Pons (tissue), 1 donor: Measurements from ENCODE around the gene SLC25A51.
"Not testable (repeated sequence)": the region's sequence is repeated elsewhere in the genome, so short reads cannot be mapped to it uniquely, and the experiment has no call there.

Experiments used
- DNase-seq: peaks from one replicate; pipeline ENCODE4 v3.0.0-alpha.2; 2016; ENCODE audit warnings: low spot score

Gene SLC25A51

DNA sequence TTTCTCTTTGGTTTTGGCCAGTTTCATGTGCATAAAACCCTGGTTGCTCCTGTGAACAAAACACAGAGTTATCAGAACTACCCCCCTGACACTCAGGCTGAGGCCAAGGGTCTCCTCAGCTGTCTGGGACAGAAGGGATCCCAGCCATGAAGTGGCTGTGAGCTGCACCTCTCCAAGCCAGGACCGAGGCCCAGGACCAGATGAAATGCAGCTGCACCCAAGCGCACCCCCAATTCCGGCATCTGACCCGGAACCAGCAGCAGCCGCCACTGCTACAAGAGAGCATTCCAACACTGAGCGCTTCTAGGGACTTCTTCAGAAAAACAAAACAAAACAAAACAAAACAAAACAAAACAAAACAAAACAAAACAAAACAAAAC is 16.0 kb upstream of the SLC25A51 start:
- no peak for DNase-seq

DNA sequence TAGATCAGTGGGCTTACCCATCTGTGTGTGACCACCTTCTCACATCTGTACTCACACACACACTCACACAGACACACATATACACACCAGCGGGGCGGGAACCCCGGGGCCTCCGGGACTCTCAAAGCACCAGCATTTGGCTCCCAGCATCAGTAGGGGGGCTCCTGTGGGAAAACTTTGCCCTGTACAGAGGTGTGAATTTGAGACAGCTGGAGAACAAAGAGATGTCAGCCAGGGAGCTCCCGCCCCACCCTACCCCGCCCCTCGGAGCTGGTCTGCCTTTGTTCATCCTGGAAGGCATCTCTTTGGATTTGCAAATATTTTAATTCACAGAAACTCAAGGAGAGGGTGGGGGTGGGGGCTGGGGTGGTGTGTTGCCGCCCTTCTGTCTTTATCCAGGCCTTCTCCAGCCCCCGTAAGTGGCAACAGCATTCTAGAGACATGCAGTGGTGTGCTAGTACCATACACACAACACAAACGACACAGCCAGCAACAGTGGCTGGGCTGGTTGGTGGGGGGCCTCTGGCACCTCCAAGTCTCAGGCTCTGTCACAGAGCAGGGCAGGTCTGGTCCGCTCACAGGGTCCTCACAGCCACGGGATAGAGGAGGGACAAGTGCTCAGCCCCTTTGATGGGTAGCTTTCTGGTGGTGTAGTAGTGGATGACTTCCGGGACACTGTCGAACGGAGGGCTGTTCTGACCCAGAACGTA is 15.5 kb upstream of the SLC25A51 start:
- no peak for DNase-seq

DNA sequence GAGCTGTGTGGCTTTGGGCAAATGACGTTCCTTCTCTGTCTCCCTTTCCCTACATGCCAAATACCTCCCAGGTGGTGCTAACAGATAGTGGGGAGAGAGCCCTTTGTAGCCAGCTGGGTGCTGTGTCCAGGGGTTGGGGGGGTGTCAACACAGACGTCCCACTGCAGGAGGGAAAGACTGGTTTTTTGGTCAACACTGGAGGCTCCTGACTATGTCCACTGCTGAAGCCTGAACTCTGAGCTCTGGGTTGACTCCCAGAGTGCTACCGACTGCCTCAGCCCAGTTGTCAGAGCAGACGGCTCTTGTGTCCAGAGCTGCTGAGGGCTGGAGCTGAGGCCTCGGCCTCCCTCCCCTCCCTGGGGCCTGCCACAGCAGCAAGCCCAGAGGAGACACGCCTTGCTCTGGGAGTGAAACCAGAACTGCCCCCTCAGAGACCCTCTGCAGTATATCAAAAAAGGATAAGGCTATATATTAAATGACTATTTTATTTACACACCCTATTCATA is 14.8 kb upstream of the SLC25A51 start:
- no peak for DNase-seq

DNA sequence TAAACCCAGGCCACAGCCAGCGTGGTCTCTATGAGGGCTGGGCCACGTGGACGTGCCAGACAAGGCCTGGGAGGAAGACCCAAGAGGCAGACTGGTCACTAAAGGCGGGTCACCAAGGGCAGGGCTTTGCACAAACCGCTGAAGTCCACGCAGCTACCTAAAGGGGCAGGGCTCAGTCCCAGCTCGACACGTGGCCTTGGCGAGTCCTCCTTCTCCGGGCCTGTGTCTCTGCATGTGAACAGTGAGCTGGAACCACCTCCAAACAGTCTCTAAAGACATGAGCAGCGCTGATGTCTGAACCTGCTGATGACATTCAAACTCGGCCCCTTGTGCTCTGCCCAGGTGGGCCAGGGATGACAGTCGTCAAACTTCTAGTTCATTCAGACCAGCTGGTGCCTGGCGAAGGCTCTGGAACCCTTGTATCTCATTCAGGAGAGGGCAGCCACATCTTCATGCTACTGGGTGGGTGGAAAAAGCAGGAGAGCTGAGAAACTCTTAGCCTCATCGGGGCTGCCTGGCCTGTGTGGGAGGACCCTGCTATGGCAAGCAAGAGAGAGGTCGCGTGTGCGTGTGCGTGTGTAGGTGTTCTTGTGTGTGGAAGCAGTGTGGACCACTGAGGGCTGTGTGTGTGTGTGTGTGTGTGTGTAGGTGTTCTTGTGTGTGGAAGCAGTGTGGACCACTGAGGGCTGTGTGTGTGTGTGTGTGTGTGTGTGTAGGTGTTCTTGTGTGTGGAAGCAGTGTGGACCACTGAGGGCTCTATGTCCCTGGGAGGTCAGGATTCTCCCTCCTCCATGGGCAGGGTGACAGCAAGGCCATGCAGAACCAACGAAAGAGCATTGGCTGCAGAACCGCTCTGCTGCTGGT is 14.1 kb upstream of the SLC25A51 start:
- DNase-seq = no peak

DNA sequence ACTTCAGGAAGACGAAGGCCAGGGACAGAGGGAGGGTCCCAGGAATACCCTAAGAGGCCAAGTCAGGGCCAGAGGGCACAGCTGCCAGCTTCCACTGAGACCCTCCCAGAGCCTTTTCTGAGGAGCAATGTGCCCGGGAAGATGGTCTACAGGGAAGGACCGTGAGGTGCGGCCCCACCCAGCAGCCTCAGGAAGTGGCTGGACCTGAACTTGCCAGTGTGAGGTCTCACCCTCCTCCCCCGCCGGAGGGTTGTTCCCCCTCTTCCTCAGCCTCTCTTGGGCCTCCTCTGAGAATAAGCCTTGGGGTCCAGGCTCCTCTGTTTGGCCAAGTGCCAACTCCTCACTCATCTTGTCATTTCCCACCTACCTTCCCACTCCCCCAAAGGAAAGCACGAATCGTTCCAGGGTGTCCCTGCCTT is 13.4 kb upstream of the SLC25A51 start:
- DNase-seq = no peak

DNA sequence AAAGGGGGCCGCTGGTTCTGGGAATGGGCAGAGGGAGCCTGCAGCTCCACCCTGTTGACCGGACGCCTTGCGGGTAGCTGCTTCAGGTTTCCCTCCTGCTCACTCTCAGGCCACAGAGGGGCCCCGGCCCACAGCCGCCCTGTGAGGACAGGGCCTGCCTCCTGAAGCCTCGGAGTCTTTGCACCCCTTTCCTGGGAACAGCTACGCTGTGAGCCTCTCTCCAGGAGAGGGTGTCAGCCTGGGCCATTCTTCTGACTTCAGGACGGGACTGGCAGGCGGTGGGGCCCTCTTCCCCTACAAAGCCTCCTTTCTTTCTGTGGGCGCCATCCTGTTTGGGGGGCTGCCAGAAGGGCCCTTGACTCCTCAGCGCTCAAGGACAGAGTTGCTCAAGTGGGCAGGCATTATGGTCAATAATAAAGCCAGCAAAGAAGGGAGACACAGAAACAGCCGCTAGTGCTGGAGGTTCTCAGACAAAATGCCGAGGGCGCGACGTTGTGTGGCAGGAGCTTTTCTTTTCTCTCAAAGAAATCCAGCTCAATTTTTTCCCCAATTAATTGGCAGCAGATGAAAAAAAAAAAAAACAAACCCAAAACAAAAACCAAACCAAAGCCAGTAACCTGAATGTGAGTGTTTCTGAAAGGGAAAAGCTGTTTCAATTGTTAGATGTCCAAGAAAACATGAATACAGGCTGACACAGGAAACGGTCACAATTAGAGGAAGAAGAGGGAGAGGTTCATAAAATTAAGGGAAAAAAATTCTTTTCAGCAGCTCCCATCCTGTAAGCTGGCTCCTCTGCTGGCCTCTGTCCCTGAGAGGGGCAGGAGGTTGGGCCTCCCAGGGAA is 12.8 kb upstream of the SLC25A51 start:
- peak; percentile 47 for DNase-seq

DNA sequence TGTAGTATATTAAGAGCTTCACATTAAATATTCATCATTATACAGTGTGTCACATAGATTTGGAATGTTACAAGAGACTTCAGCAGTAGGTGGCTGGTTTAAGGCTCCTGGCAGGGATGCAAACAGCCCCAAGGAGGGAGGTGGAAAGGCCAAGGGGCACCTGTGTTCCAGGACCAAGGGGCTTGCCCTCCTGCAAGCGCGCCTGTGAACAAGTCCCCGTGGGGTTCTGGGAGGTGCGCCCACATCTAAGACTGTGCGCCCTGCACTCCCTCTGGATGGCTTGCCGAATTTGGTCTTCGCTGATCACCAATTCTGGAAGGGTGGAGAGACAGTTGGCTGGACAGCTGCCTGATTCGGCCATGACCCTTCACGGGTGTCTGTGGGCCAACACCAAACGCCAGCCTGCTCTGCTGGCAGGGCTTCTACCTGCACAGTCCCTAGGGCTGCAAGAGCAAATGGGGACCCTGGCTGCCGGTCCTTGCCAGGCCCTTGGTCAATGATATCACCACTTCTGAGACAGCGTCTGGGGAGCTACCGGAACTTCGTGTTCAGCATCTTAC is 12.1 kb upstream of the SLC25A51 start:
- DNase-seq = no peak

DNA sequence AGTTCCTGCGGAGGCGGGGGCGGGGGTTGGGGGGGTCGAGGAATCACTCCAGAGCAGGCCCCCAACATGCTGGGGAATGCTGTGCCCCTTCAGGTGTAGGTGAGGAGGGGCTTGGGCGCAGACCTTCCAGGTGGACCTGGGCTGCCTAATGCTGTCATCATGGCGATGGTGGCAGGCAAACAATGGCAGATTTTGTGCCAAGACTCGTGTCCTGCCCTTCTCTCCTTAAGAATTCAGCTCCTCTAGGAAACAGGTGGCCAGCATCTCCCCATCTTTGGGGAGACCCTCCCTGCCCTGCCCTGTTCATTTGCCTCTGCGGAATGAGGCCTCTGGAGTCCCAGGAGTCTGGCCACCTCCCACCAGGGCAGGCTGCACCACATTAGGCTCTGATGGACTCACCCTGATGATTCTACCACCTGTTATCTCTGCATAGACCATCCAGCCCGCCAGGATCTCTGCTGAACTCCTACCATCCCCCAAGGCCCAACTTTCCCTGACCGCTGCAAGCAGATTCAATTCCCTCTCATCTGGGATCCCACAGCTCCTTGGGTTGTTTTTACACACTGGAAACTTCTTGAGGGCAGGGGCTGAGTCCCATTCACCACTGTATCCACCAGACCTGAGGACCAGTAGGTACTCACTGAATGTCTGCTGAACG is 10.9 kb upstream of the SLC25A51 start:
- DNase-seq = no peak

DNA sequence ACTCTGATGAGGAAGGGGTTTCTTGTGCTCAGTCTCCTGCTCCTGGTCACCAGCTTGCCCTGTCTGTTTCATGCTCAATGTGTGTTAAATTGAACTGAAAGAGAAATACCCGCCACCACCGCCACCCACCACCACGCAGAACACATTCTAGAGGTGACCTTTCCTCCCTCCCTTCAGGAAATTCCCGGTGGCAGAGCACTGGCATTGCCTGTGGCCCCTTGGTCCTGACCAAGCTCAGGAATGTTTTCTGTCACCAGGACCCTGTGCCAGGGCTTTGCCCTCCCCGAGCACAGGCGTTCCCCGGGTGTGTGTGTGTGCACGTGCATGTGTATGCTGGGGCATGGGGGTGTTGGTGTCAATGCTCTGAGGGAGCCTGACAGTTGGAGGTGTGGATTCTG is 10.2 kb upstream of the SLC25A51 start:
- no peak for DNase-seq

DNA sequence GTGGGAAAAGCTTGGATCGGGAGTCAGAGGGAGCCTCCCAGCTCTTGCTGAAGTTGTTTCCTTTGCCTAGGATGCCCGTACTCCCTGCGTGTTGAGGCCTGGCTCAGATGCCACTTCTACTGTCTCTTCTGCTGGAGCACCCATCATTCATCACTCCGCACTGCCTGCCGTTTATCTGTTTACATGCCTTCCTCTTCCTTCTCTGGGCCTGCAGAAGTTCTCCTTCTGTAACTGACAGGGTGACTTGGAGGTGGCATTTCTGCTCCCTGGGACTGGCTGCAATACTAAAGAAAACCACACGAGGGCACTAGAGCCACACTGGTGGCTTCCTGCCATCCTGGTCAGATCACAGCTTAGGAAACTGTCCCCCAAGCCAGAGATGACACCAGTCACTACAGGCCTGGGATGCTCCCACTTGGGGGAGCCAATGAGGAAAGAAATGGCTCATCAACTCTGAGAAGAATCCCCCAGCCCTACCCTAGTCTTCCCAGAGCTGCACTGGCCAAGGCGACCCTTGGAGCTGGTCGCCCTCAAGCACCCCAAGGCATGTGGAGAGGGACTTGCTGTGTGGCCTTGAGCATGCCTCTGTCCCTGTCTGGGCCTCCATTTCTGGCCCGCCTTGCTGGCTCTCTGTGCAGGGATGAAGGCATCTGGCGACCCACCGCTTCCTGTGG is 9.7 kb upstream of the SLC25A51 start:
- peak; percentile 98 for DNase-seq

DNA sequence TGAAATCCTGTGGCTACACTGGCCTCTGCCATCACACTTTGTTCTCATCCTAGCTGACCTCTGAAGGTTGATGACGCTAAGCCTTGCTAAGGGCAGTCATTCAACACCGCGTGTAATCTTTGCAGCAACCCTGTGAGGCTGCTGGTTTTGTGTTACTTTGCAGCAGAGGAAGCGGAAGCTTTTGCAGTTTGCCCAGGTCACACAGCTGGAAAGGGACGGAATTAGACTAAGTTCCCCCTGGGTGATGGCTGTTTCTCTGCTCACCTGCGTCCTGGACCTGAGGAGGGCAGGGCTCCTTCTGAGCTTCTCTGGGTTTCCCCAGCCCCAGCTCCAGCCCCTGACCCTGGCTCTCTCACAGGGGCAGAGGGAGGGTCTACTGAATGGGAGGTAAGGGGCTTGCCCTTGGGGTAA is 7.3 kb upstream of the SLC25A51 start:
- DNase-seq = no peak

DNA sequence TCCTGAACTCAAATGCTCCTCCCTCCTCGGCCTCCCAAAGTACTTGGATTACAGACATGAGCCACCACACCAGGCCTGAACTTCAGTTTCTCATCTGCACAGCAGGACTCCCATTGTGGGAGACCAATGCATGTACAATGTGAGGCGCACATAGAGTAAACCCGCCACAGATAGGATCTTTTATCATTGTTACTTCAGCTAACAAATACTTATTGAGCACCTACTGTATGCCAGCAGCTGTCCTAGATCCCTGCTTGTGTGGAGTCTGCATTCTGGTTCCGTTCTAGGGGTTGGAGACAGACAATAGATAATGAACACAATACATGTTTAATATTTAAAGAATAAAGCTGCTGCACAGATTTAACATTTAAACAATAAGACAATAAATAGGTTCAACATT is 6.3 kb upstream of the SLC25A51 start:
- no peak for DNase-seq

DNA sequence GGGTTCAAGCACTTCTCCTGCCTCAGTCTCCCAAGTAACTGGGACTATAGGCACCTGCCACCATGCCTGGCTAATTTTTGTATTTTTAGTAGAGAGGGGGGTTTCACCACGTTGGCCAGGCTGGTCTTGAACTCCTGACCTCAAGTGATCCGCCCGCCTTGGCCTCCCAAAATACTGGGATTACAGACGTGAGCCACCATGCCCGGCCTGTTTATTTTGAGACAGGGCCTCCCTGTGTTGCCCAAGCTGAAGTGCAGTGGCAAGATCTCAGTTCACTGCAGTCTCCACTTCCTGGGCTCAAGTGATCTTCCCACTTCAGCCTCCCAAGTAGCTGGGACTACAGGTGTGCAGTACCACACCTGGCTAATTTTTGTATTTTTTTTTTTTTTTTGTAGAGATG is 5.9 kb upstream of the SLC25A51 start:
- DNase-seq = not testable (repeated sequence)

DNA sequence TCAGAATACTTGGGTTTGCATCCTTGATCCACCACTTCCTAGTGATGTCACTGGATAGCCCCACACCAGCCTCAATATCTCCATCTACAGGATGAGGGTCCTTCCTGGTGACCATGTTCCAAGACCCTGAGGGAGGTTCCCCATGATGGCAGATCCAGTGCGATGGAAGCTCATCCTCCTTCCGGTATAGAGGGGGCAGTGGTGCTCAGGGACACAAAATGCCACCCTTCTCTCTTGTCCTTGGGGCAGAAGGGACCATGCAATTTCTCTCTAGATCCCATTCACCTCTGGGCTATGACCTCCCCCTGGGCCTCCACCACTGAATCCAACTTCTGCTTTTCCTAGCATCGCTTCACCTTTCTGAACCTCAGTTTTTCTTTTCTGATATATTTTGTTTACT is 5.4 kb upstream of the SLC25A51 start:
- no peak for DNase-seq

DNA sequence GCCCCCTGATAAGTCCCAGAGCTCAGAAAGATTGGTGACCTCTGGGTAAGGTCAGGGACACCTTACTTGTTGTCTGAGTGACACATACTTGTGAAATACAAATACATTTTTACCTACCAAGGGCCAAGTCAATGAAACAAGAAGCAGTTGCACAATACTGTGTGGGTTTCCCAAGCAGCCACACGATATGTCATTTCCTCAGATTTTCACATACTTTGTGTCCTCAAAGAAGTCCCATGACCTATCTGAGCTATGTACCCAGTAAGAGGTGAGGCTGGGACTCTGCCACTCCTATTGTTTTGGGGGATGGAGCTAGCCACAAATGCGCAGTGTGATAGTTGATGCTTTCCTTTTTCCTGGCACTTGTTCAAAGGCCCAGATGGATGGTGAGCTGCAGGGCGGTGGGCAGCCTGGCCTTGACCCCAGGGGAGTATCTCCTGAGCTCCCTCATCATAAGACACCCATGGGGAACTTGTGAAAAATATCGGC is 4.8 kb upstream of the SLC25A51 start:
- DNase-seq = no peak

DNA sequence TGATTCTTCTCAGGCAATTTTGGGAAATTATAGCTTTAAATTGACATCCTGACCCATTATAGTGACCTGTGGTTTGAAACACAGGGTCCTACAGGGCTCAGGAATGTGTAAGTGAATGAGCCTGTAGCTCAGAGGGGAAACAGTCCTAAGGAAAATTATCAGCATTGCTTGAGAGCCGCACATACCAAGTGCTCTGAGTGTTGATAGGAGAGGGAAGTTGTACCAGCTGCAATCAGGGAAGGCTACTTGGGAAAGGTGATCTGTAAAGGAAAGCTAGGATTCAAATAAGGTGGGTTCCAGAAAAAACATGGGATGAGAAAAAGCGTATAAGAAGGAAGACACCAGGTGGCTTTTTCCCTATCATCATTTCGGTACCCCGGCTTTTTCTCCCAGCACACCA is 4.4 kb upstream of the SLC25A51 start:
- no peak for DNase-seq

DNA sequence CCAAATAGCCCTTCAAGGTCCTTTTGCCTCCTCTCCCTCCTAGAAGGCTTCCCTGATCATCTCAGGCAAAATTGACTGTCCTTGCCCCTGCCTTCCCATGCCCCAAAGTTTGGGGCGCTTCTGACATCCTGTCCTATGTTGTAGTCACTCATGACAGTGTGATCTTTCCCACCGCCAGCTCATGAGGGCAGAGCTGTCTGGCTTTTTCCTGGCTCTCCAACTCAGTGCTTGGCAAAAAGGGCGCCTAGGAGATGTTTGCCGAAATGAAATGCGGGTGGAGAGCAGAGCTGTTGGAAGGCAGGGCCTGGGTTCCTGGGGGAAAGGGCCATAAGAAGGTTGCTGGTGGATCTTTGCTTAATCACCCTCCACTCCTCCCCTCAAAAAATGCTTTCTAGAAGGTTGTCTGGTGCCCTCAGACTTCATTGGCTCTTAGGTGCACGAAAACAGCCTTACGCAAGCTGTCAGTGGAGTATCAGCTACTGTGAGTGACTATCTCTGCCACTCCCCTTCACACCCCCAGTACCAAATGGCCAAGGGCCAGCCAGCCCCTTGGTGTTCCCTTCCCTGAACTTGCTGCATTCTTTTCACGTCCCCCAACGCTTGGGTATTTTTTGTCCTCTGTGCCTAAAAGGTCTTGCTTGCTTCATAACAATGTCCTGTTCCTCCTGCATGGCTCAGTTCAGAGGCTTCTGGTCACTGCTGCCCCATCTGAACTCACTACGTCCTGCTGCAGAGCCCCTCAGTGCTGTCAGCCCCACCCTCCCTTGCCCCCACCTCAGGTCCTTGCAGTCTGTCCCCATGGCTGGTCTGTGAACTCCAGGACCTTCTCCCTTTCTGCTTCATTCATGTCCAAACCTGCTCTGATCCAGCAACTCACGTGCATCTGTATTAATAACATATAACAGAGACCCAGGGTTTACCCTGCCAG is 2.6 kb upstream of the SLC25A51 start:
- DNase-seq = no peak

DNA sequence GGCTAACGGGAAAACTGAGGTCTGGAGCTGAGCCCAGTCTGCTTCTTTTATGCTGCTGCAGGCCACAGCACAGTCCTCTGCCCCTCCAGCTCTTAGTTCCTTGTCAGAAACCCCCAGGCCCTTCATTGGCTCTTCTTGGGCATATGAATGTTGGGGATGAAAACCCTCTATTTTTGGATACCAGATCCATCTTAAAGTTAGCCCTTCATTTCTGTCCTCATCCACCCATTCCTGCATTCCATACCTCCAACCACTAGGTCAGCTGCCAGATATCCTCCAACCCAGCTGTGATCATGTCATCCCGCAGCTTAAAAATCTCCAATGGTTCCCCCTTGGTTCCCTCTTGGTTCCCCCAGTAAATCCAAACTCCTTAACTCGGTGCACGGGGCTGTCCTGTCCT is 1.8 kb upstream of the SLC25A51 start:
- DNase-seq = no peak

DNA sequence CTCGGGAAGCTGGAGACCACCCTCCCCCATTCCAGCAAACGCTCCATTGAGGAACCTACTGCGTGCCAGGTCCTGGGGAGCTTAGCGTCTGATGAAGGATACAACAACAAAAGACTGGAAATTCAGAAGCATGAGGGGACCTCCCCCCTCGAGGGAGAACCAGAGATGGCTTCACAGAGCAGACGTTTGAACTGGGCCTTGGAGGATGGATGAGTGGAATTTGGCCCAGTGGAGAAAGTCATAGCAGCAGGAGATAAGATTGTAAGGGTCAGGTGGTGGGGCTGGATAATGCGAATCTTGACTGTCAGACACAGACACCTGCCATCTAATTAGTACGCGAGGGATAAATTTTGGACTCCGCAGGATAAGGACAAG is 1.2 kb upstream of the SLC25A51 start:
- DNase-seq = no peak
